Breast epithelium (tissue), 3 donors: Measurements from ENCODE around the gene SMCO2.

Experiments used
- POLR2A ChIP-seq: fragments of 450-650 bp; IDR thresholded peaks from one replicate; pipeline ENCODE4 v1.6.1; 2016; ENCODE audit warnings: antibody characterized with exemption, mild to moderate bottlenecking, moderate library complexity
- TF ChIP-seq, protein P1 (sequence below), 3 donors: fragments of 450-650 bp; IDR thresholded peaks; one replicate each; pipeline ENCODE4 v1.5.1; 2016 to 2017; ENCODE audit warnings: antibody characterized with exemption in 3 of 3, mild to moderate bottlenecking in 3 of 3, moderate library complexity in 3 of 3

DNA sequence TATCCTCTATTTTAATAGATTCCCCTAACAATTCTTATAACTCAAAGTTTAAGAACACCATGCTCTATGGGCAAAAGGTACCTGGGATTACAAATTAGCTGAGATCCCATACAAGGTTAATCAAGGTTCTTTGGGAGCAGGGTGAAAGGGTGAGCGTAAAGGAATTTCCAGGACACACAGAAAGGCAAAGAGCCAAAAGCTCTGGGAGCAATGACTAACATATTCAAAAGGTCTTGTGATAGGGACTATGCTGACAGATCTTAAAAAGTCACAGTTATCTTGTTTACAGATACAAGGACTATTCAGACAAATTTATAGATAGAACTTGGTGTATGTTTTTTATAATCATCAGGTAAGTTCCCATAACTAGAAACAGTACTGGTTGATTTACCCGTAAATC lies 58.0 kb downstream of the SMCO2 start:
- no peak for TF ChIP-seq POLR2A
- TF ChIP-seq, protein P1, sequence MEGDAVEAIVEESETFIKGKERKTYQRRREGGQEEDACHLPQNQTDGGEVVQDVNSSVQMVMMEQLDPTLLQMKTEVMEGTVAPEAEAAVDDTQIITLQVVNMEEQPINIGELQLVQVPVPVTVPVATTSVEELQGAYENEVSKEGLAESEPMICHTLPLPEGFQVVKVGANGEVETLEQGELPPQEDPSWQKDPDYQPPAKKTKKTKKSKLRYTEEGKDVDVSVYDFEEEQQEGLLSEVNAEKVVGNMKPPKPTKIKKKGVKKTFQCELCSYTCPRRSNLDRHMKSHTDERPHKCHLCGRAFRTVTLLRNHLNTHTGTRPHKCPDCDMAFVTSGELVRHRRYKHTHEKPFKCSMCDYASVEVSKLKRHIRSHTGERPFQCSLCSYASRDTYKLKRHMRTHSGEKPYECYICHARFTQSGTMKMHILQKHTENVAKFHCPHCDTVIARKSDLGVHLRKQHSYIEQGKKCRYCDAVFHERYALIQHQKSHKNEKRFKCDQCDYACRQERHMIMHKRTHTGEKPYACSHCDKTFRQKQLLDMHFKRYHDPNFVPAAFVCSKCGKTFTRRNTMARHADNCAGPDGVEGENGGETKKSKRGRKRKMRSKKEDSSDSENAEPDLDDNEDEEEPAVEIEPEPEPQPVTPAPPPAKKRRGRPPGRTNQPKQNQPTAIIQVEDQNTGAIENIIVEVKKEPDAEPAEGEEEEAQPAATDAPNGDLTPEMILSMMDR (IDR thresholded peaks at IDR 0.05): no peak
